ENCODE results near the gene SYNGR1.

Gene SYNGR1

DNA sequence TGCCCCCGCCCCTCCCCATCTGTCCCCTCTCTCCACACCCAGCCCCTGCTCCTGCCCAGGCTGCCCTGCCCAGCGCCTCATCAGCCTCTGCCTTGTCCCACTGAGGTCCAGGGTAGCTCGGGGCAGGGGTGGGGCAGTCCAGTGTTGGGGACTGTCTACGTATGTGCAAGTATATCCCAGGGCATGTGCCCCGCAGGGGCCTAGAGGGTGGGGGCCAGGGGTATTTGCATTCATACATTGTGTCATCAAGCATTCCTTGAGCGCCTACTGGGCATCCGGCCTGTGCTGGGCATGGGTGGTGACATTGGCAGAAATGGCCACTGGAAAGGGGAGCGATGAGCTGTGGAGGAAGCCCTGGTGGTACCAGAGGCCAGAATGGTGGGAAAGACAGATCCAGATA is 32.1 kb downstream of the SYNGR1 start:
- Mint-ChIP-seq H3K27ac (no peak overlapping the region), H3K36me3 (ENCODE audit: low read depth) (peaks cover under 1% of the 10 kb centered on the region), H3K4me3 (no peak overlapping the region), H3K9me3 (no peaks in the 10 kb centered on the region), H3K4me1 (ENCODE audit: low read depth) (peaks cover 1% of the 10 kb centered on the region), H3K27me3 (ENCODE audit: low read depth) (no peaks in the 10 kb centered on the region)
- no peak for DNase-seq (ENCODE audit: low spot score)

DNA sequence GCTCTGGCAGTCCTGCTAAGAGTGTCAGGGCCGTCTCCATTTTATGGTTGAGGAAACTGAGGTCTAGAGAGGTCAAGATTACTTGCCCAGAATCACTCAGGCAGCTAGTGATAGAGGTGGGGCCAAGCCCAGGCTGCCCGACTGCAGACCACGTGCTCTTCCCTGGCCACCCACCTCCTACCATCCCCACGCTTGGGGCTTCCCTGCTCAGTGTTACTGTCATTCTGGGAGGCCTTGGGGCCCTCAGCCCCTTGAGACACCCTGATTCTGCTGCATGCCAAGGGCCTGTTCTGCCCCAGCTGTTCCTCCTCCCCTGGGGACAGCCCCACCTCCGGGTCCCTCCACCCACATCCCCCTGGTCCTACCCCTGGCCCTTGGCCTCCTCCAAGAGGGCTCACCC is 32.6 kb downstream of the SYNGR1 start:
- no peak for DNase-seq (ENCODE audit: low spot score)
- H3K4me3 Mint-ChIP-seq, result no peak overlapping the region
- H3K9me3 Mint-ChIP-seq, result no peaks in the 10 kb centered on the region
- no peak overlapping the region for H3K27ac Mint-ChIP-seq
- H3K27me3 Mint-ChIP-seq (ENCODE audit: low read depth), result no peaks in the 10 kb centered on the region
- peaks cover 3% of the 10 kb centered on the region for H3K36me3 Mint-ChIP-seq (ENCODE audit: low read depth)
- H3K4me1 Mint-ChIP-seq (ENCODE audit: low read depth), result peaks cover 4% of the 10 kb centered on the region

DNA sequence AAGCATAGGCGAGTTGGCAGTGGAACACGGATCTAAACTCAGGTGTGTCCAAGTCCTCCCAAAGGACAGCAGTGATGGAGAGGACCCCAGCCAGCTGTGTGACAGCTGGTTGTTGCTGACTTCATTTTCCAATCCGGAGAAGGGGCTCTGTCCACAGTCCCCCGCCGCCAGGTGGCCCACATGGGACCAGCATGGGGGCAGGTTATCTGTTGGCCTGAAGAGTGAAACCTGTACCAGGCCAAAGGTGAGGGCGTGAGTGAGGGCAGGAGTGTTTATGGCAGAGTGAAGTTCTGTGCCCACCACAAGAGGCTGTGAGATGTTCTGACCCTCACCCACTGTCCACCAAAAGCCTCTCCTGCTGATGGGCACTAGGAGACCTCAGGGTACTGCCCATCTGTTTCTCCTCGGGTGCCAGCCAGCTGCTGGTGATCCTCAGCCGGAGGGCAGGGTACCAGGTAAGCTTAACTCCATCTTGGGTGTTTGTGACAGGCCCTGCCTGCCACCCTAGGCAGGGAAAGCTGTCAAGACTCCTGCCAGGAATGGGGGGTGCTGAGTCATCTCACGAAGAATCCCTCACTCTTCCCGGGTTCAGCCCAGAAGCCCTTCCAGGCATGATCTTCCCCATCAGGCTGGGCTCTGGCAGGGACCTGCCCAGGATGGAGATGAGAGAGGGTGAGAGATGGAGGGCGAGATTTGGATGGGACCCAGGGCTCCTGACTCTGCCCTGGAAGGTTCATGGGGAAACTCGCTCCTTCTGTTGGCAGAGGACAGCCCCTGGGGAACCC is 34.2 kb downstream of the SYNGR1 start:
- Mint-ChIP-seq H3K4me1 (ENCODE audit: low read depth) (peaks cover 7% of the 10 kb centered on the region), H3K27ac (no peak overlapping the region), H3K36me3 (ENCODE audit: low read depth) (peaks cover 3% of the 10 kb centered on the region), H3K4me3 (no peak overlapping the region), H3K9me3 (no peaks in the 10 kb centered on the region), H3K27me3 (ENCODE audit: low read depth) (no peaks in the 10 kb centered on the region)
- DNase-seq (ENCODE audit: low spot score), result no peak

DNA sequence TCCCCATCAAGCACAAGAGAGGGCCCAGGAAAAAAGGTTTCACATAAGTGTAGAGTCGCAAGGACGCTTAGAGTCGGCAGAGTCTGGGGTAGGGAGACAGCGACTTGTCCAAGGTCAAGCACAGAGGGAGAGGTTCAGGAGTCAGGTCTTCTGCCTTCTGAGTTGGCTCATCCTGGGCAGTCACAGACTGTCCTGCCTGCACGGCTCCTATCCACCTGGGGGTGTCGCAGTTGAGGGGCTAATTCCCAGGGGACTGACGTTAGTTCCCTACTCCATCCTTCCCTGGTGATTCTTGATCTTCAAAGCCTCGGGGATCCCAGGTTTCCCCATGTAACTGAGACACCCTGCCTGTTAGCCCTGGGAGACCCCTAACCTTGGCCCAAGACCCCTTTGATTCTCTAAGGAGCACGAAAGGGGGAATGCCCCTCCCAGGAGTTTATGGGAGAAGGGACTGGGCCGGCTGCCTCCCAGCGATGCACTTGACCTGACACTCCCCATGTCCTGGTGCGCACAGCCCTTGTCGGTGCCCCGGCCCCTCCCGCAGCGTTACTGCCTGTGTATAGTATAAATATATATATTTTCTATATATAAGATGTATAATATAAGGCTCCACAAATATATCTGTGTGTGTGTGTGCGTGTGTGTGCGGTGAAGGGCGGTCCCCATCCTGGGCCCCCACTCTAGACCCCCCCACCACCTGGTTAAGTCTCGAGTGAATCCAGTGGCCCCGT is 35.1 kb downstream of the SYNGR1 start:
- no peak overlapping the region for H3K27ac Mint-ChIP-seq
- no peaks in the 10 kb centered on the region for H3K27me3 Mint-ChIP-seq (ENCODE audit: low read depth)
- H3K36me3 Mint-ChIP-seq (ENCODE audit: low read depth), result peaks cover 3% of the 10 kb centered on the region
- no peak overlapping the region for H3K4me3 Mint-ChIP-seq
- no peak for DNase-seq (ENCODE audit: low spot score)
- H3K4me1 Mint-ChIP-seq (ENCODE audit: low read depth), result peaks cover 7% of the 10 kb centered on the region
- no peaks in the 10 kb centered on the region for H3K9me3 Mint-ChIP-seq

DNA sequence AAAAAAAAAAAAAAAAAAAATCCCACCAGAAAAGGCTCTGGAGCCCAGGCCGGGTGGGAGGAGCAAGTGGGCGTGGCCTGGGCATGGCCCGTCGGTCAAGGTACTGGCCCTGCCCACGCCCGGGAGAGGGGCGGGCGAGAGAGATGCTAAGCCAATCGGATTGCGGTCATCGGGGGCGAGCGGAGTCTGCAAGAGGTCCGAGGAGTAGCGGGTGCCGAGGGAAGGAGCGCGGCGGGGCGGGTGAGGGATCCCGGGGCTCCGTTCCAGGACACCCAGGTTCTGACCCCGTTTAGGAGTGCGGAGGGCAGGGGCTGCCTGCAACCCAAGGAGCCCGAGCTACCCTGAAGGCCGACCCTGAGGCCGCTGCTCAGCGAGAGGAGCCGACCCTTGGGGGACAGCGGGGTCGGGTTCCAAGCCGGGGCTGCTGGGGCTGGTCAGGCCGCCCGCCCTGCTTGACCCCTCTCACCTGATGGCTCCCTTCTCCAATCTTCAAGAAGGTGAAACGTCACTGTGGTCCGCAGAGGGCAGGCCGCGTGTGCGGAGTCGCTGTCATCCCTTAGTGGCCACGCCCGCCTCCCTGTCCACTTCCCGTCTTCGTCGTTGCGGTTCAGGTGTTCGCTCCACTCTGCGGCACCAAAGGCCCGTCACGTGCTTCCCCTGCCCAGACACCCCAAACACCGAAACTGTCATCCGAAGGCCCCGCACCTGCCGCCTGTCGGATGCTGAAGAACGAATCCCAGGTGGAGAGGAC is 38.6 kb downstream of the SYNGR1 start:
- peak overlapping the region; percentile 78 for H3K4me3 Mint-ChIP-seq
- H3K36me3 Mint-ChIP-seq (ENCODE audit: low read depth), result peaks cover 3% of the 10 kb centered on the region
- H3K27me3 Mint-ChIP-seq (ENCODE audit: low read depth), result no peaks in the 10 kb centered on the region
- peaks cover 7% of the 10 kb centered on the region for H3K4me1 Mint-ChIP-seq (ENCODE audit: low read depth)
- no peaks in the 10 kb centered on the region for H3K9me3 Mint-ChIP-seq
- peak overlapping the region; percentile 91 for H3K27ac Mint-ChIP-seq
- DNase-seq (ENCODE audit: low spot score), result peak; percentile 76

DNA sequence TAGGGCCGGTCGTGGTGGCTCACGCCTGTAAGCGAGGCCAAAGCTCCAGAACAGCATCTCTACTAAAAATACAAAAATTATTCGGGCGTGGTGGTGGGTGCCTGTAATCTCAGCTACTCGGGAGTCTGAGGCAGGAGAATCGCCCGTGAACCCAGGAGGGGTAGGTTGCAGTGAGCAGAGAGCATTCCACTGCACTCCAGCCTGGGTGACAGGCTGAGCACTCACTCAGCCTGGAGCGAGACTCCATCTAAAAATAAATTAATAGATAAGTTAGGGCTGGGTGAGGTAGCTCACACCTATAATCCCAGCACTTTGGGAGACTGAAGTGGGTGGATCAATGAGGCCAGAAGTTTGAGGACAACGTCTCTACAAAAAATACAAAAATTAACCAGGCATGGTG is 39.6 kb downstream of the SYNGR1 start:
- DNase-seq (ENCODE audit: low spot score), result no peak
- H3K36me3 Mint-ChIP-seq (ENCODE audit: low read depth), result peaks cover 3% of the 10 kb centered on the region
- no peaks in the 10 kb centered on the region for H3K27me3 Mint-ChIP-seq (ENCODE audit: low read depth)
- H3K9me3 Mint-ChIP-seq, result no peaks in the 10 kb centered on the region
- peaks cover 7% of the 10 kb centered on the region for H3K4me1 Mint-ChIP-seq (ENCODE audit: low read depth)
- H3K27ac Mint-ChIP-seq, result peak overlapping the region; percentile 60
- peak overlapping the region; percentile 78 for H3K4me3 Mint-ChIP-seq

DNA sequence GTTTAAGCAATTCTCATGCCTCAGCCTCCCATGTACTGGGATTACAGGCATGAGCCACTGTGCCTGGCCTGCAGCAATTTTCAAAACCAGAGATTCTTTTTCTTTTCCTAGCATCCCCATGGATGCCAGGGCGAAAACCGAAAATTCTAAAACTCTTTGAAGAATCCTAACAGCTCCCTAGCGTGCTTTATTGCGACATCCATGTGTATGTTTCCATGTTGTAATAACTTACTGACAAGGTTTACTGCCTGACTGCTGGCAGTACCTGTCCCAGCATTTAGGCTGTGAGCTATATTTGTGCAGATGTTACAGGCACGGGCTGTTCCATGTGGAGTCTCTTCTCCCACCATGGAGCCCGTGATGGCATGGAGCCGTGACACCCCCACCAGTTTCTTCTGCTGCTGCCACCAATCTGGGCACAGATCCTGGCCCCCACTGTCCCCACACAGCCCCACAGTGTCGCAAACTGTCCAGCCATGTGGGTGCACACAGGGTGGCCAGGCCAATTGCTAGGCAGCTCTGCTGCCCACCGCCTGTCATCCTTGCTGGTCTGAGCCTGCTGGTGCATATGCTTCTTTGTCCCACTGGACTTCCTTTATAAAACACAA is 42.7 kb downstream of the SYNGR1 start:
- peaks cover 2% of the 10 kb centered on the region for H3K4me1 Mint-ChIP-seq (ENCODE audit: low read depth)
- H3K36me3 Mint-ChIP-seq (ENCODE audit: low read depth), result no peaks in the 10 kb centered on the region
- H3K27me3 Mint-ChIP-seq (ENCODE audit: low read depth), result no peaks in the 10 kb centered on the region
- H3K27ac Mint-ChIP-seq, result no peak overlapping the region
- H3K9me3 Mint-ChIP-seq, result no peaks in the 10 kb centered on the region
- no peak for DNase-seq (ENCODE audit: low spot score)
- no peak overlapping the region for H3K4me3 Mint-ChIP-seq

DNA sequence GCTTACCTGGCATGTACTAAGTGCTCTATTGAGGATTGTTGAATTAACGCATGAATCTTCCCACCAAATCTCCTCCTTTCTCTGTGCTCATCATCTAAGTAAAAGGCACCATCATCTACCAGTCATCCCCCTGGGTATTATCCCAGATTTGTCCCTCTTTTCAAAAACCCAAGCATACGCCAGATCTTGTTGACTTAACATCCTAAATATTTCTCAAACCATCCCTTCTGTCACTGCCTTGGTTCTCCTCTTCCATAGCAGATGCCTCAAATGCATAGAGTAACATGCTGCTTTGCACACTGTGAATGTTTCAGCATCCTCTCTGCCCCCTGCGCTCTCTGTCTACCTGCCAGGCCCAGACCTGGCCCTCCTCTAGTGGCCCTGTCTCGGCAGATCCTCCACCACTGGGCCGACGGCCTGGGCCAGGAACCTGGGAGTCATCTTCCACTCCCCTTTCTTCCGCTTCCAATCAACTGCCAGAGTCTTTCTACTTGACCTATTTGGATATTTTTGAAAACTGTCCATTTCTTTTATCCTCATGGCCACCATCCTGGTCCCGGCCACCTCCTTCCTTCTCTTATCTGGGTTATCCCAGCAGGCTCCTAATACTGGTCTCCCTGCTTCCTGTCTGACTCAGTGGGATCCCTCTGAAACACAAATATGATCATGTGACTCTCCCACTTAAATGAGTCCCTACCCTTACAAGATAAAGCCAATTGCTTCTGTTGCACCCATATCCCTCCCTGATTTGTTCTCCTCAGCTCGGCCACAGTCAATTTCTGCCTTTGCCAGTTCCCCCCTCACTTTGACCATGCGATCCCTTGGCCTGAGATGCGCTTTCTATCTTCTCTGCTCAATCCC is 46.4 kb downstream of the SYNGR1 start:
- DNase-seq (ENCODE audit: low spot score), result no peak
- H3K27ac Mint-ChIP-seq, result no peak overlapping the region
- H3K36me3 Mint-ChIP-seq (ENCODE audit: low read depth), result no peaks in the 10 kb centered on the region
- no peaks in the 10 kb centered on the region for H3K9me3 Mint-ChIP-seq
- peaks cover under 1% of the 10 kb centered on the region for H3K4me1 Mint-ChIP-seq (ENCODE audit: low read depth)
- H3K4me3 Mint-ChIP-seq, result no peak overlapping the region
- no peaks in the 10 kb centered on the region for H3K27me3 Mint-ChIP-seq (ENCODE audit: low read depth)

DNA sequence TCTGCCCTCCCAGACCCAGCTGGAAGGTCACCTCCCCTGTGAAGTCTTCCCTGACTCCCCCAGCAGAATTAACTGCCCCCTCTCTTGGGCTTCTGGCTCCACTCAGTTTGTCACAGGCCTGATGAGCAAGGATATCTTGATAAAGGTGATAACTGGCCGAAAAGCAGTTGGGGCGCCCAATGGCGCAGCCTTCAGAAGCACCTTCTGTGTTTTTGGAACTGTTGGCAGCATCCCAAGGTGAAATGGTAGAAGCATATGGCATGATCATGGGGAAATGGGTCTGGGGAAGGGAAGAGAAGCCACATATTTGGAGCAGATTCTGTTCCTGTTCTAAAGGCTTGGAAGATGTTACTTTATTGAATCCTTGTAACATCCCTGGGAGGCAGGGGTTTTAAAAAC is 47.0 kb downstream of the SYNGR1 start:
- Mint-ChIP-seq H3K9me3 (no peaks in the 10 kb centered on the region), H3K27me3 (ENCODE audit: low read depth) (no peaks in the 10 kb centered on the region), H3K4me3 (peak overlapping the region; percentile 11), H3K4me1 (ENCODE audit: low read depth) (peaks cover 6% of the 10 kb centered on the region), H3K36me3 (ENCODE audit: low read depth) (peaks cover 5% of the 10 kb centered on the region), H3K27ac (no peak overlapping the region)
- no peak for DNase-seq (ENCODE audit: low spot score)

DNA sequence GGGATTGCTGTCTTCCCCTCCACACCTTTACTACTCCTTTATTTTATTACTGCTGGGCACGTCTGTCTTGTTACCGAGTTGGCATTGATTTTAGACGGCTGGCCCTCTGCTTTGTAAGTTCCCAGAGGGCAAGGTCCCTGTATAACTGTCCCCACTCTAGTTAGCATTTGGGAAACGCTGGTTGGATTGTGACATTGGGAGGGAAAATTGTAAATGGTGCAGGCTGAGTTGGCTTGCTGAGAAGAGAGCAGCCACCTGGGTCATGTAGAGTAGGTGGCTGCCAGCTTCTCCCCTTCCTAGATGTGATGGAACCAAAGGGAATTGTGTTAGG is 51.5 kb downstream of the SYNGR1 start:
- DNase-seq (ENCODE audit: low spot score), result no peak
- H3K27me3 Mint-ChIP-seq (ENCODE audit: low read depth), result no peaks in the 10 kb centered on the region
- H3K27ac Mint-ChIP-seq, result no peak overlapping the region
- H3K4me1 Mint-ChIP-seq (ENCODE audit: low read depth), result peaks cover 10% of the 10 kb centered on the region
- H3K36me3 Mint-ChIP-seq (ENCODE audit: low read depth), result peaks cover 33% of the 10 kb centered on the region
- no peaks in the 10 kb centered on the region for H3K9me3 Mint-ChIP-seq
- peak overlapping the region; percentile 92 for H3K4me3 Mint-ChIP-seq

DNA sequence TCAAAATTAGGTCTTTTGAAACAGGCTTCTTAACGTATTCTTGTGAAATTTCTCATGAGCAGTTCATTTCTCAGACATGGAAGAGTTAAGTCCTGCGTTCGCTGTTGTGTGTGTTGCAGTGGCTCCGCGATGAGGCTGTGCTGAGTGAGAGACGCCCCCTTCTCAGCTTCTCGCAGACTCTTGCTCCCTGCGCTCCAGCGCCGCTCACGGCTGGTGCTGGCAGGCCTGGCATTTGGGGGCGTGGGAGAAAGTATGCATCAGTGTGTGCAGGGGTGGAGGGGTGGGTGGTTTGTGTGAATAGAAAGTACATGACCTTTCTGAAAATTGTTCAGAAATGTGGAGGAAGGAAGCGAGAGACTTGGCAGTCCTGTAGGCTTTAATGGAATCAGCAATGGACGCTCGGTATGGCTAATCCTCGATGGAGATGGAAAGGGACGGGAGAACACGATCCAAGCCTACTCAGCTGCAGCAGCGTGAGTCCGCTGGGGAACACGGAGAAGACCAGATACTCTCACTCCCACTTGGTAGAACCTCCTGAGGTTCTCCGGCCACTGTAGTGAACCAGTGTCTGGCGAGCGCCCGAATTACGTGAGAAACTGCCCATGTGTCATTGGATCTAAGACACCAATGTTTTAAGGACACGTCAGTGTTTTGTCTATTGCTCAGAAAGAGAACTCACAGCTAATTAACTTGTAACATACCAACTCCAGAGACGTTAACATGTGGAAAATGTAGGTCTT is 55.7 kb downstream of the SYNGR1 start:
- Mint-ChIP-seq H3K4me1 (ENCODE audit: low read depth) (peaks cover 15% of the 10 kb centered on the region), H3K9me3 (no peaks in the 10 kb centered on the region), H3K27me3 (ENCODE audit: low read depth) (no peaks in the 10 kb centered on the region), H3K4me3 (no peak overlapping the region), H3K27ac (no peak overlapping the region), H3K36me3 (ENCODE audit: low read depth) (peaks cover 40% of the 10 kb centered on the region)
- DNase-seq (ENCODE audit: low spot score), result peak; percentile 11

DNA sequence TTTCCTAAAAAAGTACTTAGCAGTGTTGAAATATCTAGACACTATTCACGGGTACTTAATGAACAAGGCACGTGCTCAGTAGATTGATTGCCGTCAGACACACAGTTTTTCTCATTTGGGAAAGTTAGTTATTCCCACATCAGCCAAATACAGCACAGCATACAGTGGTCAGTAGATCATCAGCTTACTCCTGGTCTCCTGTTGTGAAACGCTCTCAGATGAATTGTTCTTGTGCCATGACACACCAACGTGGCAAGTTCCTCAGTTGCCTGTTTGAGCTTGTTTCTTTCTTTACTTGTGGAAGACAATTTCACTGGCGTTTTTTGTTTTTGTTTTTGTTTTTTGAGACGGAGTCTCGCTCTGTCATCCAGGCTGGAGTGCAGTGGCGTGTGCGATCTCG is 58.4 kb downstream of the SYNGR1 start:
- H3K36me3 Mint-ChIP-seq (ENCODE audit: low read depth), result peaks cover 26% of the 10 kb centered on the region
- no peak for DNase-seq (ENCODE audit: low spot score)
- H3K4me1 Mint-ChIP-seq (ENCODE audit: low read depth), result peaks cover 24% of the 10 kb centered on the region
- H3K9me3 Mint-ChIP-seq, result no peaks in the 10 kb centered on the region
- no peaks in the 10 kb centered on the region for H3K27me3 Mint-ChIP-seq (ENCODE audit: low read depth)
- no peak overlapping the region for H3K27ac Mint-ChIP-seq
- H3K4me3 Mint-ChIP-seq, result no peak overlapping the region

DNA sequence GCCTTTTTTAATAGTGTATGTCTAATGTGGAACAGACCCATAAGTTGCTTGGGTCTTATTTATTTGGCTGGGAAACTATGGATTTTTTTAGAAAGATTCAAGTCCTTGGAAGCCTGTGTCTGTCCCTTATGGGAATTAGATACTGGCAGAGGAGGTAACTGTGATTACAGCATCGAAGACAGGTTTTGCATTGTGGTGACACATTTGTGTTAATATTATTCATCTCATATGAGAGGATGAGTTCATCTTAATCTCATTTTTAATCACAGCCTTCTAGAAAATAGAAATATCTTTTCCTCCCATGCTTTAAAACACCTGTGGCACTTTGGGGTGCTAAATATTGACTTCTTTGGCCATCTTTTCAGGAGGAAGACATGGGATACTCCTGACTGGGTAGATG is 59.0 kb downstream of the SYNGR1 start:
- H3K9me3 Mint-ChIP-seq, result no peaks in the 10 kb centered on the region
- peaks cover 23% of the 10 kb centered on the region for H3K36me3 Mint-ChIP-seq (ENCODE audit: low read depth)
- H3K4me3 Mint-ChIP-seq, result no peak overlapping the region
- H3K27ac Mint-ChIP-seq, result no peak overlapping the region
- DNase-seq (ENCODE audit: low spot score), result no peak
- H3K4me1 Mint-ChIP-seq (ENCODE audit: low read depth), result peaks cover 30% of the 10 kb centered on the region
- H3K27me3 Mint-ChIP-seq (ENCODE audit: low read depth), result no peaks in the 10 kb centered on the region
